ENCODE results near the gene TMEM209.

The TMEM209 gene

DNA sequence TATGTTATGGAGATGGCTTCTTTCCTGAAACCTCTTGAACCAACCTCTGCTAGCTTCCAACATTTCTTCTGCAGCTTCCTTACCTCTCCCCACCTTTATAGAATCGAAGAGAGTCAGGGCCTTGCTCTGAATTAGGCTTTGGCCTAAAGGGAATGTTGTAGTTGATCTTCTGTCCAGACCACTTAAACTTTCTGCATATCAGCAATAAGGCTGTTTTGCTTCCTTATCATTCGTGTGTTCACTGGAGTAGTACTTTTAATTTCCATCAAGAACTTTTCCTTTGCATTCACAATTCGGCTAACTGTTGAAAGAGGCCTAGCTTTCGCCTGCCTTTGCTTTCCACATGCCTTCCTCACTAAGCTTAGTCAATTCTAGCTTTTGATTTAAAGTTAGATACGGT is 86.9 kb downstream of the TMEM209 start:
- no peak for DNase-seq

DNA sequence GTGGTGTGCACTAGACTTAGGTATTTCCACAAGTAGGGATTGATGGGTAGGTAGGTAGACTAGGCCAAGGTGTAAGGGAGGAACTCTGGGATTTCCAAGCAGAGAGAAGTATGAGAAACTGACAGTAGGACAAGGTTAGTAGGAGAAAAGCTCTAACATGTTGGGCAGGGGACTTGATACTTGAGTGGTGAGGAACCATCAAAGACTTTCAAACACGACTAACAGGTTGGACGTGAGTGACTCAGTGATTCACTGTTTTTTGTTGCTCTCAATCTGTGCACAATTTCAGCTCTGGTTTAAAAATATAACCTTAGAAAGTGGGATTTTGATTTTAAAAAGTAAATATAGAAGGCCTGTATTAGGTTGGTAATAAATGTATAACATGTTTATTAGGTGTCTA is 90.4 kb downstream of the TMEM209 start:
- no peak for DNase-seq

All from NCI-H2029 treated with DMSO at 0.1 percent for 48 hours (cell line).